Measurements from ENCODE around the gene ULBP1.
"Not testable (repeated sequence)": the region's sequence is repeated elsewhere in the genome, so short reads cannot be mapped to it uniquely, and the experiment has no call there.

The ULBP1 gene

DNA sequence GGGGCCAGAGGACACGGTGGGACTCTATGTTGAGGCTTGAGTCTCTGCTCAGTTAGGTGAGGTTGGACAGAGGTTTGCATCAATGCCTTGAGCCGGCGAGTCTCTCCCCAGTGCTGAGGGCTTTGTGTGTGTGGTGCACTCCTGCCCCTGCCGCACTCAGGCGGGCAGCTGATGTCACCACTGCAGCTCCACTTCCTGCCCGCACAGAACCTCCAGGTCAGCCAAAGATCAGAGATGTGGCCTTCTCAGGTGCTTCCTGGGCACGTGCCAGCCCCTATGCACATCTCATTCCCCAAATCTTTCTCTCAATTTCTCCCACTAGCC lies 27.7 kb downstream of the ULBP1 start:
- not testable (repeated sequence) for H3K4ac ChIP-seq (ENCODE audit: low read depth, low read length); H3K4me1 ChIP-seq (ENCODE audit: control insufficient read depth, low read depth, low read length); DNase-seq; H3K79me2 ChIP-seq (ENCODE audit: control insufficient read depth, insufficient read depth, low read length); H4K8ac ChIP-seq (ENCODE audit: low read depth, low read length); H2BK15ac ChIP-seq (replicated peaks; ENCODE audit: low read depth); H3K4me3 ChIP-seq (ENCODE audit: low read length); H2AK5ac ChIP-seq (ENCODE audit: low read length); H3K36me3 ChIP-seq (ENCODE audit: control insufficient read depth, insufficient read depth, low read length); H3K23ac ChIP-seq (ENCODE audit: low read length); H3K27ac ChIP-seq (ENCODE audit: low read depth, low read length); H3K9ac ChIP-seq (ENCODE audit: low read length); H4K5ac ChIP-seq (ENCODE audit: low read length); H2BK120ac ChIP-seq (ENCODE audit: low read depth, low read length); H3K4me2 ChIP-seq (ENCODE audit: low read length); H3K79me1 ChIP-seq (ENCODE audit: low read length); H2BK5ac ChIP-seq (ENCODE audit: low read length); H3K18ac ChIP-seq (ENCODE audit: low read length); H3K56ac ChIP-seq (ENCODE audit: low read length)
- H3K27me3 ChIP-seq (ENCODE audit: insufficient read depth, low read length, poor library complexity), result peaks cover 57% of the 10 kb centered on the region
- no CpG with 5 or more reads among the region's 7 CpGs for WGBS (ENCODE audit: extremely low coverage, insufficient coverage, low lambda C conversion rate)

DNA sequence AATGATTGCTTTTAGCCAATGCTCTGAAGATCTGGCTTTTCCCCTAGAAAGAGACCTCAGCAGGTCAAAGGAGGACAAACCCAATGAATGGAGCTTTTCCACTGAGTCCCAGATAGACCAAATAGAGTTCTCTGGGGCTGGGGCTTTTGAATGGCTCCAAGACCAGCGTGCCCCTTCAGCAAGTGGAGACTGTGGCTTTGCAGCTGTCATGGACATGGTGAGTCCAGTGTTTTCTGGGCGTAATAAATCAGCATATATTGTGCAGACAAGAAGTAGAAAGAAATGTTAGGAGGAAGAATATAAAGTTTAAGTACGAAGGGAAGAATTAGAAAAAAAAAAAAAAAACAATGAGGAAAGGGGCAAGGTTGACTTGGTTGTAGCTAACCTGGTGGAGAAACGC lies 28.1 kb downstream of the ULBP1 start:
- Histone ChIP-seq H2BK5ac (ENCODE audit: low read length) (no peak overlapping the region), H3K79me1 (ENCODE audit: low read length) (no peaks in the 10 kb centered on the region), H3K27me3 (ENCODE audit: insufficient read depth, low read length, poor library complexity) (peaks cover 53% of the 10 kb centered on the region), H3K18ac (ENCODE audit: low read length) (no peak overlapping the region), H3K23ac (ENCODE audit: low read length) (no peak overlapping the region), H4K5ac (ENCODE audit: low read length) (no peak overlapping the region), H3K4me1 (ENCODE audit: control insufficient read depth, low read depth, low read length) (no peaks in the 10 kb centered on the region), H3K27ac (ENCODE audit: low read depth, low read length) (no peak overlapping the region), H3K4me2 (ENCODE audit: low read length) (no peak overlapping the region), H2AK5ac (ENCODE audit: low read length) (no peak overlapping the region), H2BK120ac (ENCODE audit: low read depth, low read length) (no peak overlapping the region), H4K8ac (ENCODE audit: low read depth, low read length) (no peak overlapping the region), H3K4ac (ENCODE audit: low read depth, low read length) (no peak overlapping the region), H2BK15ac (replicated peaks; ENCODE audit: low read depth) (no peak overlapping the region), H3K4me3 (ENCODE audit: low read length) (no peak overlapping the region), H3K56ac (ENCODE audit: low read length) (no peak overlapping the region), H3K36me3 (ENCODE audit: control insufficient read depth, insufficient read depth, low read length) (no peaks in the 10 kb centered on the region), H3K9ac (ENCODE audit: low read length) (no peak overlapping the region), H3K79me2 (ENCODE audit: control insufficient read depth, insufficient read depth, low read length) (no peaks in the 10 kb centered on the region)
- DNase-seq, result no peak
- WGBS (ENCODE audit: extremely low coverage, insufficient coverage, low lambda C conversion rate), result 100% methylated on average over 2 of the region's 4 CpGs

DNA sequence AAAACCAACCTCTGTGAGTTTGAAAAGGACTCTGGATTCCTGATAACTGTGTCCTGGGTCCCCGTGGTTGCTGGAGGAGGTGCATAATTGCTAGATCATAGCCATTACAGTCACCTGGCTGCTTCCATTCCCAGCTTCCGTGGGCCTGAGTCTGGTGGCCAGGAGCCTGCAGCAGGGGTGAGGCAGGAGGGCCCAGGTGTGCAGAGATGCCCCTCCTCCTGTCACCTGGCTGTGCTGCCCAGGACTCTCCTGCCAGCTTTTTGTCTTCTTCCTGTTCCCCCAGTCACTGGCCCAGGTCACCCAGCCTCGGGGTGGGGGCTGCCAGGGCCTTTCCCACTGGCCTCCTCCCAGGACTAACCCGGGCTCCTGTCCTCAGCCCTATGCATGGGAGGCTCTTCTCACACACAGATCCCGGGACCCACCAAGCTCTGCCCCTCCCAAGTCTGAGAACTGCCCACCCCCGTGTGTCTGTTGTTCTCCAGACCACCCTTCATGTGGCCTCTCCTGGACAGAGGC lies 31.6 kb downstream of the ULBP1 start:
- DNase-seq, result no peak
- Histone ChIP-seq H3K4me1 (ENCODE audit: control insufficient read depth, low read depth, low read length) (no peaks in the 10 kb centered on the region), H4K5ac (ENCODE audit: low read length) (no peak overlapping the region), H3K23ac (ENCODE audit: low read length) (no peak overlapping the region), H2BK15ac (replicated peaks; ENCODE audit: low read depth) (no peak overlapping the region), H3K27ac (ENCODE audit: low read depth, low read length) (no peak overlapping the region), H3K27me3 (ENCODE audit: insufficient read depth, low read length, poor library complexity) (peaks cover 28% of the 10 kb centered on the region), H2AK5ac (ENCODE audit: low read length) (no peak overlapping the region), H2BK120ac (ENCODE audit: low read depth, low read length) (no peak overlapping the region), H3K9ac (ENCODE audit: low read length) (no peak overlapping the region), H3K4ac (ENCODE audit: low read depth, low read length) (no peak overlapping the region), H3K4me3 (ENCODE audit: low read length) (no peak overlapping the region), H3K79me2 (ENCODE audit: control insufficient read depth, insufficient read depth, low read length) (no peaks in the 10 kb centered on the region), H3K79me1 (ENCODE audit: low read length) (no peaks in the 10 kb centered on the region), H4K8ac (ENCODE audit: low read depth, low read length) (no peak overlapping the region), H3K18ac (ENCODE audit: low read length) (no peak overlapping the region), H3K36me3 (ENCODE audit: control insufficient read depth, insufficient read depth, low read length) (no peaks in the 10 kb centered on the region), H3K56ac (ENCODE audit: low read length) (no peak overlapping the region), H2BK5ac (ENCODE audit: low read length) (no peak overlapping the region), H3K4me2 (ENCODE audit: low read length) (no peak overlapping the region)
- WGBS (ENCODE audit: extremely low coverage, insufficient coverage, low lambda C conversion rate), result no CpG with 5 or more reads among the region's 6 CpGs

DNA sequence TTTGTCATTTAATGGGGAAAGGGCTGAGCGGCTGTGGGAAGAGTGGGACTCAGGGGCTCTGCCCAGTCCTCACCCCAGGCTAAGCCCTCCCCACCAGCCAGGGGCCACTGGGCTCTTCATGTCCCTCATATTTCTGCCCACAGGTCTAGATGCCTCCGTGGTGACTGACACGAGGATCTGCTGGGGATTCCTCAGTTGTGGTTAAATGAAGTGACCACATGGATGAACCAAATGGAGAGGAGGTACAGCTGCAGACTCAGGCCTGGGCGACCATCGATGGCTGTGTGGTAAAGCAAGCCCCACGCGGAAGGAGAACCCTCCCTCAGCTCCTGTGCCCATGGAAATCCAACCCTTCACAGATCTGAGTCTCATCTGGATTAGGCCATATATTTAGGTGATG lies 32.2 kb downstream of the ULBP1 start:
- no peaks in the 10 kb centered on the region for H3K79me1 ChIP-seq (ENCODE audit: low read length)
- H3K18ac ChIP-seq (ENCODE audit: low read length), result no peak overlapping the region
- DNase-seq, result no peak
- no peaks in the 10 kb centered on the region for H3K4me1 ChIP-seq (ENCODE audit: control insufficient read depth, low read depth, low read length)
- no peaks in the 10 kb centered on the region for H3K79me2 ChIP-seq (ENCODE audit: control insufficient read depth, insufficient read depth, low read length)
- no peak overlapping the region for H3K4me2 ChIP-seq (ENCODE audit: low read length)
- no peak overlapping the region for H3K27ac ChIP-seq (ENCODE audit: low read depth, low read length)
- no peak overlapping the region for H2BK5ac ChIP-seq (ENCODE audit: low read length)
- no peak overlapping the region for H4K8ac ChIP-seq (ENCODE audit: low read depth, low read length)
- no peak overlapping the region for H4K5ac ChIP-seq (ENCODE audit: low read length)
- no peak overlapping the region for H2AK5ac ChIP-seq (ENCODE audit: low read length)
- H2BK120ac ChIP-seq (ENCODE audit: low read depth, low read length), result no peak overlapping the region
- no peak overlapping the region for H2BK15ac ChIP-seq (replicated peaks; ENCODE audit: low read depth)
- H3K27me3 ChIP-seq (ENCODE audit: insufficient read depth, low read length, poor library complexity), result peaks cover 22% of the 10 kb centered on the region
- H3K4ac ChIP-seq (ENCODE audit: low read depth, low read length), result no peak overlapping the region
- H3K23ac ChIP-seq (ENCODE audit: low read length), result no peak overlapping the region
- no peak overlapping the region for H3K4me3 ChIP-seq (ENCODE audit: low read length)
- H3K9ac ChIP-seq (ENCODE audit: low read length), result no peak overlapping the region
- H3K36me3 ChIP-seq (ENCODE audit: control insufficient read depth, insufficient read depth, low read length), result no peaks in the 10 kb centered on the region
- no peak overlapping the region for H3K56ac ChIP-seq (ENCODE audit: low read length)
- WGBS (ENCODE audit: extremely low coverage, insufficient coverage, low lambda C conversion rate), result no CpG with 5 or more reads among the region's 7 CpGs

DNA sequence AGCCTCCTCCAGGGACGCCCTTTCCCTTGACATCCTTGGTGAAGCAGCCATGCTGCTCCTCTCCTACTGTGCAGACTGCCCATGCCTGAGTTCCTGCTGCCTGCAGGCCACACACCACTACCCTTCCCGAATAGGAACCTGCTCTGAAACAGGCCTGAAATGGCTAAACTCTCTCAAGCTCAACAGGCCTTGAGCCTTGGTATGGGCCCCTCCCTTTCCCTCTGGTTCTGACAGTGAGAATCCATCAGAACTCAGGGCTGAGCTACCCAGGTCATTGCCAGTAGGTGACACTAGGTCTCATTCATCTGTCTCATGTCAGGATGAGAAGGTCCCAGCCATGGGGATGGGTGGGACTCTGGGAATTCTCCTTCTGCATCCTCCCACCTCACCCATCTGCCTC lies 35.9 kb downstream of the ULBP1 start:
- H4K5ac ChIP-seq (ENCODE audit: low read length), result no peak overlapping the region
- H3K23ac ChIP-seq (ENCODE audit: low read length), result no peak overlapping the region
- no peak overlapping the region for H2BK15ac ChIP-seq (replicated peaks; ENCODE audit: low read depth)
- H4K8ac ChIP-seq (ENCODE audit: low read depth, low read length), result no peak overlapping the region
- no peak overlapping the region for H2BK120ac ChIP-seq (ENCODE audit: low read depth, low read length)
- H3K79me1 ChIP-seq (ENCODE audit: low read length), result no peaks in the 10 kb centered on the region
- H3K27ac ChIP-seq (ENCODE audit: low read depth, low read length), result no peak overlapping the region
- H2BK5ac ChIP-seq (ENCODE audit: low read length), result no peak overlapping the region
- H3K79me2 ChIP-seq (ENCODE audit: control insufficient read depth, insufficient read depth, low read length), result no peaks in the 10 kb centered on the region
- no peak overlapping the region for H3K56ac ChIP-seq (ENCODE audit: low read length)
- no peaks in the 10 kb centered on the region for H3K36me3 ChIP-seq (ENCODE audit: control insufficient read depth, insufficient read depth, low read length)
- no peak overlapping the region for H3K9ac ChIP-seq (ENCODE audit: low read length)
- no peak overlapping the region for H2AK5ac ChIP-seq (ENCODE audit: low read length)
- H3K4ac ChIP-seq (ENCODE audit: low read depth, low read length), result no peak overlapping the region
- no peak overlapping the region for H3K4me2 ChIP-seq (ENCODE audit: low read length)
- H3K18ac ChIP-seq (ENCODE audit: low read length), result no peak overlapping the region
- no CpG with 5 or more reads among the region's 2 CpGs for WGBS (ENCODE audit: extremely low coverage, insufficient coverage, low lambda C conversion rate)
- no peak overlapping the region for H3K4me3 ChIP-seq (ENCODE audit: low read length)
- DNase-seq, result no peak
- H3K4me1 ChIP-seq (ENCODE audit: control insufficient read depth, low read depth, low read length), result no peaks in the 10 kb centered on the region
- H3K27me3 ChIP-seq (ENCODE audit: insufficient read depth, low read length, poor library complexity), result peaks cover 4% of the 10 kb centered on the region

DNA sequence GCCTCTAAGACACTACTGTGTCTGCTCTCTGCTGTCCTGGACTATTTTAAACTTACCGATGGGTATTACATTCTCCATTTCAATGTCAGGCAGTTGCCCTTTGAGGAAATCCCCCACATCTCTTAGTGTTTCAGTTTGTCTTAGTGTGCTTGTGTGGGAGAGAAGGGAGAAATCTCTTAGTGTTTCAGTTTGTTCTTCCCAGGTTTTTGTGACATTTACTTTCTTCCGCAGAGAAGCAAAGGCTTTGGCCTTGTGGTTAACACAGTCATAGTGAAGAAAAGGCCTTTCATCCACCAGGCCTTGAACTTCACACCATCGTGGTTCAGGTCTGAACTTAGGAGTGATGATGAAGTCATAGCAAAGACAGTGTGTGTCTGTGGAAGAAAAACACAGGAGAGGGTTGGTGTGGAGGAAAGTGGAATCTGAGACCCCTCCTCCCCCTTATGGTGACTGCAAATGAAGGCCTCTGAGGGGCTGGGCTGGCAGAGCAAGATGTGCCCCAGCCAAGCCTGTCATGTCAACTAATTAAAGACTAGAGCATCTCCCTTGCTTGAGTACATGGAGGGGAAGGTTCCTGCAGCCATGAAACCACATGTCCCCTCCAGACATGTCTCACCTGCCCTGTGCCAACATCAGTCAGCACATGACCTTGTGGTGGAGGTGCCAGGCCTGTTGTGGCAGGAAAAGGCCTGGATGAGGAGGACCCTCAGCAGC lies 37.7 kb downstream of the ULBP1 start:
- H3K4me2 ChIP-seq (ENCODE audit: low read length), result no peak overlapping the region
- H3K36me3 ChIP-seq (ENCODE audit: control insufficient read depth, insufficient read depth, low read length), result no peaks in the 10 kb centered on the region
- no peaks in the 10 kb centered on the region for H3K79me1 ChIP-seq (ENCODE audit: low read length)
- no peak overlapping the region for H3K9ac ChIP-seq (ENCODE audit: low read length)
- no peak overlapping the region for H3K4ac ChIP-seq (ENCODE audit: low read depth, low read length)
- H2BK5ac ChIP-seq (ENCODE audit: low read length), result no peak overlapping the region
- H3K27me3 ChIP-seq (ENCODE audit: insufficient read depth, low read length, poor library complexity), result peaks cover 4% of the 10 kb centered on the region
- H2AK5ac ChIP-seq (ENCODE audit: low read length), result no peak overlapping the region
- H3K27ac ChIP-seq (ENCODE audit: low read depth, low read length), result no peak overlapping the region
- DNase-seq, result no peak
- no peak overlapping the region for H3K23ac ChIP-seq (ENCODE audit: low read length)
- no peaks in the 10 kb centered on the region for H3K4me1 ChIP-seq (ENCODE audit: control insufficient read depth, low read depth, low read length)
- no peak overlapping the region for H3K18ac ChIP-seq (ENCODE audit: low read length)
- H3K4me3 ChIP-seq (ENCODE audit: low read length), result no peak overlapping the region
- no CpG with 5 or more reads among the region's 3 CpGs for WGBS (ENCODE audit: extremely low coverage, insufficient coverage, low lambda C conversion rate)
- H3K79me2 ChIP-seq (ENCODE audit: control insufficient read depth, insufficient read depth, low read length), result no peaks in the 10 kb centered on the region
- H2BK120ac ChIP-seq (ENCODE audit: low read depth, low read length), result no peak overlapping the region
- H4K5ac ChIP-seq (ENCODE audit: low read length), result no peak overlapping the region
- H2BK15ac ChIP-seq (replicated peaks; ENCODE audit: low read depth), result no peak overlapping the region
- H4K8ac ChIP-seq (ENCODE audit: low read depth, low read length), result no peak overlapping the region
- H3K56ac ChIP-seq (ENCODE audit: low read length), result no peak overlapping the region

All from mesendoderm (in vitro differentiated cells).